Measurements from ENCODE around the gene TRIM54. TPM values are rescaled to one million over a fixed set of nuclear protein-coding genes. Genes with fewer than 3 reads are reported as not detected.

TRIM54 gene
- total and polyA plus RNA-seq, 2 of the 8 experiments (the other 6 are each of a cell fraction or from before 2014, with no cell fraction given), result 3.9 to 5.8 TPM

DNA sequence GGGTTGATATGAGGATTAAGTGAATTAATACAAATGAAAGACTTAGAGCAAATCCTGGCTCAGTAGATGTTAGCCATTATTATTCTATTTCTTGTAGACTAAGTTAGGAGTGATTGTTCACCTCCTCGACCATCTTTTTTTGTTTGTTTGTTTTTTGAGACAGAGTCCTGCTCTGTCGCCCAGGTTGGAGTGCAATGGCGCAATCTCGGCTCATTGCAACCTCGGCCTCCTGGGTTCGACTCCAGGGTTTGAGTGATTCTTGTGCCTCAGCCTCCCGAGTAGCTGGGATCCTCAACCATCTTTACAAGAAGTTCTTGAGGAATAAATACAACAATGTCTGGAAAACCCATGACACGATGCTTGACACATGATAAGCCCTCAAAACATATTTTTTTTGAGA is 12.7 kb downstream of the TRIM54 start:
- no peak overlapping the region for H2BK5ac ChIP-seq (ENCODE audit: low read depth, low read length)
- H3K18ac ChIP-seq (ENCODE audit: extremely low read depth, low read length), result no peak overlapping the region
- no peak overlapping the region for H3K4ac ChIP-seq (replicated peaks; ENCODE audit: insufficient read length, low read depth, low read length)
- no peak overlapping the region for H3K56ac ChIP-seq (replicated peaks; ENCODE audit: insufficient read length, low read depth, low read length)
- no peak overlapping the region for H3K4me3 ChIP-seq (ENCODE audit: extremely low read depth in 1 of 4, insufficient read depth in 2 of 4, low read depth in 3 of 4, low read length in 4 of 4)
- no peak overlapping the region for H3K14ac ChIP-seq (ENCODE audit: insufficient read length)
- no peaks in the 10 kb centered on the region; a peak in 1 of 7 replicates for H3K27me3 ChIP-seq (replicated peaks in 1 of 4; ENCODE audit: control insufficient read depth in 3 of 4, extremely low read depth in 1 of 4, insufficient read depth in 3 of 4, low read length in 3 of 4)
- no peaks in the 10 kb centered on the region for H3K79me2 ChIP-seq (ENCODE audit: control insufficient read depth in 1 of 2, insufficient read depth in 2 of 2, low read length in 2 of 2)
- no peaks in the 10 kb centered on the region for H4K20me1 ChIP-seq (replicated peaks in 1 of 2; ENCODE audit: control insufficient read depth in 1 of 2, insufficient read depth in 2 of 2, low read length in 2 of 2)
- CTCF ChIA-PET (ENCODE audit: partially characterized antibody), result interaction anchor here (1.5 to 20.2 kb wide), 4 partner anchors 6 to 76 kb away, joined by 4 to 413 read pairs (median 232); partner anchors contain the start of genes DNAJC5G and TRIM54
- FAIRE-seq (no peak), DNase-seq (ENCODE audit: low read depth in 1 of 2, low spot score in 2 of 2) (no peak)
- no peak overlapping the region for H3K23ac ChIP-seq (ENCODE audit: insufficient read length)
- no peak overlapping the region for H2BK12ac ChIP-seq (ENCODE audit: low read depth, low read length)
- no peak overlapping the region for H2AFZ ChIP-seq (ENCODE audit: low read length)
- H3K4me1 ChIP-seq (replicated peaks in 1 of 4; ENCODE audit: control insufficient read depth in 3 of 4, insufficient read depth in 4 of 4, low read length in 3 of 4), result peaks cover 0 to 4% (median 2%) of the 10 kb centered on the region in 4 experiments; a peak in 3 of 7 replicates
- H3K79me1 ChIP-seq (ENCODE audit: low read depth, low read length), result no peaks in the 10 kb centered on the region
- no peaks in the 10 kb centered on the region for H3K23me2 ChIP-seq (ENCODE audit: low read depth, low read length)
- no peak overlapping the region for H3K4me2 ChIP-seq (ENCODE audit: insufficient read depth in 1 of 2, low read depth in 2 of 2, low read length in 2 of 2)
- no peak overlapping the region for H4K5ac ChIP-seq (ENCODE audit: insufficient read length, low read depth, low read length)
- WGBS, 2 experiments (ENCODE audit: extremely low coverage in 1 of 2, insufficient coverage in 1 of 2, insufficient read length in 1 of 2, insufficient replicate concordance in 2 of 2, low coverage in 1 of 2, low lambda C conversion rate in 2 of 2, missing lambda C conversion rate in 1 of 2), result 90% methylated on average over 8 of the region's 8 CpGs; no CpG with 5 or more reads in 1 of the 2 experiments
- TF ChIP-seq SIRT6 (IDR thresholded peaks at IDR 0.05; ENCODE audit: low read length) (no peak), RFX5 (IDR thresholded peaks at IDR 0.05; ENCODE audit: borderline replicate concordance, low read depth, low read length) (no peak), KDM1A (IDR thresholded peaks at IDR 0.05; ENCODE audit: borderline replicate concordance, low read length) (no peak), GTF2F1 (IDR thresholded peaks at IDR 0.05; ENCODE audit: borderline replicate concordance, low read depth, low read length) (no peak), SAP30 (IDR thresholded peaks at IDR 0.05; ENCODE audit: insufficient read depth, insufficient replicate concordance, low read length) (no peak), MAFK (IDR thresholded peaks at IDR 0.05; ENCODE audit: low read depth, low read length) (no peak), CBX5 (IDR thresholded peaks at IDR 0.05; ENCODE audit: low read depth, low read length) (no peak), POLR2A (IDR thresholded peaks at IDR 0.05; ENCODE audit: control extremely low read depth in 1 of 2, low read depth in 2 of 2, low read length in 2 of 2) (no peak), CEBPB (IDR thresholded peaks at IDR 0.05; ENCODE audit: low read depth, low read length) (no peak), NANOG (IDR thresholded peaks at IDR 0.05; ENCODE audit: insufficient read depth, low read depth, low read length, poor library complexity, severe bottlenecking) (no peak), TEAD4 (IDR thresholded peaks at IDR 0.05; ENCODE audit: low read depth, low read length) (no peak), KDM5A (IDR thresholded peaks at IDR 0.05; ENCODE audit: low read length) (no peak), EGR1 (IDR thresholded peaks at IDR 0.05; ENCODE audit: borderline replicate concordance, low read depth, low read length) (no peak), CHD2 (IDR thresholded peaks at IDR 0.05; ENCODE audit: low read length) (no peak), YY1 (IDR thresholded peaks at IDR 0.05; ENCODE audit: low read depth, low read length) (no peak), TAF1 (IDR thresholded peaks at IDR 0.05; ENCODE audit: low read depth, low read length) (no peak)
- H2AK5ac ChIP-seq (ENCODE audit: low read depth, low read length), result no peak overlapping the region
- H2BK20ac ChIP-seq (ENCODE audit: low read length), result no peak overlapping the region
- no peak overlapping the region for H4K91ac ChIP-seq (replicated peaks; ENCODE audit: insufficient read length, low read length)
- H4K8ac ChIP-seq (ENCODE audit: extremely low read depth, insufficient read depth, low read length), result no peak overlapping the region
- H2BK15ac ChIP-seq (ENCODE audit: low read length), result no peak overlapping the region
- no peak overlapping the region for H3K9ac ChIP-seq (replicated peaks in 1 of 4; ENCODE audit: extremely low read depth in 1 of 4, low read depth in 3 of 4, low read length in 3 of 4)
- no peaks in the 10 kb centered on the region for H3K36me3 ChIP-seq (ENCODE audit: control insufficient read depth in 2 of 4, insufficient read depth in 4 of 4, low read length in 3 of 4)
- no peak overlapping the region for H3K27ac ChIP-seq (ENCODE audit: low read depth, low read length)
- POLR2A ChIA-PET (ENCODE audit: partially characterized antibody), result interaction anchor here (0.6 to 1.4 kb wide), 2 partner anchors 8 to 50 kb away, joined by 3 read pairs; no protein-coding TSS in a partner anchor
- no peaks in the 10 kb centered on the region for H3K9me3 ChIP-seq (ENCODE audit: insufficient read depth in 2 of 2, low read depth in 1 of 2, low read length in 1 of 2)
- H2BK120ac ChIP-seq (replicated peaks; ENCODE audit: low read depth, low read length), result no peak overlapping the region

Data from H1 (cell line).